HepG2 (cell line): Measurements from ENCODE around the gene SRSF2. TPM values are rescaled to one million over a fixed set of nuclear protein-coding genes. Genes with fewer than 3 reads are reported as not detected.

ENCODE experiments used
- EHMT2 ChIP-seq: fragments of 200-600 bp; sonication (generic); IDR thresholded peaks from 2 replicates; pipeline ENCODE4 v1.7.0; 2017; ENCODE audit warnings: antibody characterized with exemption, low read depth, low read length, borderline replicate concordance
- FOSL1 ChIP-seq: sonication (generic); formaldehyde crosslinking; IDR thresholded peaks from 2 replicates; pipeline ENCODE4 v1.9.0; 2021; ENCODE audit warnings: missing genetic modification reagents, borderline replicate concordance
- MAZ ChIP-seq, 2 experiments: sonication (generic) in 1 of 2; formaldehyde crosslinking in 1 of 2; IDR thresholded peaks; 2 replicates each; pipeline versions ENCODE4 v1.5.0 to v1.6.1; 2012 to 2020; ENCODE audit warnings: low read depth in 2 of 2, mild to moderate bottlenecking in 2 of 2, borderline replicate concordance in 1 of 2, improper control_type of control experiment in 1 of 2, low read length in 1 of 2, missing genetic modification reagents in 1 of 2, moderate library complexity in 1 of 2
- MED8 ChIP-seq: sonication (generic); formaldehyde crosslinking; IDR thresholded peaks from 2 replicates; pipeline ENCODE4 v1.8.1; 2023; ENCODE audit warnings: mild to moderate bottlenecking, missing genetic modification reagents; ENCODE audit not compliant: insufficient replicate concordance
- PAXIP1 ChIP-seq: sonication (generic); formaldehyde crosslinking; conservative IDR thresholded peaks from 2 replicates; pipeline ENCODE4 v1.4.0; 2020; ENCODE audit warnings: mild to moderate bottlenecking, missing genetic modification reagents, moderate library complexity
- SIN3A ChIP-seq: IDR thresholded peaks from 2 replicates; pipeline ENCODE4 v1.6.1; 2011; ENCODE audit warnings: low read depth, mild to moderate bottlenecking, control low read depth, low read length, borderline replicate concordance
- ZBTB25 ChIP-seq: IDR thresholded peaks from 2 replicates; pipeline ENCODE4 v1.6.1; 2018; ENCODE audit warnings: missing genetic modification reagents
- ZNF280D ChIP-seq: sonication (generic); formaldehyde crosslinking; IDR thresholded peaks from 2 replicates; pipeline ENCODE4 v1.5.1; 2020; ENCODE audit warnings: mild to moderate bottlenecking, missing genetic modification reagents
- polyA plus RNA-seq, 8 experiments: library from polyadenylated mRNA; depleted of rRNA in 3 of 8; stranded (reverse) in 7 of 8; unstranded in 1 of 8; fragments of >200 nt; fragmentation: Illumina TruSeq in 4 of 8; extraction: Trizol in 4 of 8; gene quantifications; 2 replicates each; pipeline versions ENCODE4 v1.2.1 to v1.2.3, GENCODE V29; 2011 to 2016; ENCODE audit warnings: low read depth in 4 of 8, missing spikeins in 1 of 8, mixed read lengths in 1 of 8; ENCODE audit not compliant: insufficient read depth in 1 of 8
- total RNA-seq, 5 experiments: library from RNA; depleted of rRNA; stranded (reverse); fragments of >200 nt; fragmentation: Illumina TruSeq; extraction: Trizol; gene quantifications; 2 replicates each; pipeline ENCODE4 v1.2.3, GENCODE V29; 2016; ENCODE audit warnings: low read depth in 1 of 5
- TF ChIP-seq, protein P1 (sequence below): sonication (generic); formaldehyde crosslinking; IDR thresholded peaks from 2 replicates; pipeline ENCODE4 v1.5.1; 2020; ENCODE audit warnings: missing genetic modification reagents, mild to moderate bottlenecking, borderline replicate concordance
- TF ChIP-seq, protein P2 (sequence below): sonication (generic); formaldehyde crosslinking; conservative IDR thresholded peaks from 2 replicates; pipeline ENCODE4 v1.4.0; 2020; ENCODE audit warnings: missing genetic modification reagents

The SRSF2 gene
- total and polyA plus RNA-seq, 2 of the 13 experiments (the other 11 are each of a cell fraction or from before 2014, with no cell fraction given): 306 to 319 TPM

GRCh38 chr17:76691379-76692191 is 45.5 kb downstream of the SRSF2 start (continued):
- TF ChIP-seq MED8 (CRISPR knock-in tag): no peak
- TF ChIP-seq, protein P1, sequence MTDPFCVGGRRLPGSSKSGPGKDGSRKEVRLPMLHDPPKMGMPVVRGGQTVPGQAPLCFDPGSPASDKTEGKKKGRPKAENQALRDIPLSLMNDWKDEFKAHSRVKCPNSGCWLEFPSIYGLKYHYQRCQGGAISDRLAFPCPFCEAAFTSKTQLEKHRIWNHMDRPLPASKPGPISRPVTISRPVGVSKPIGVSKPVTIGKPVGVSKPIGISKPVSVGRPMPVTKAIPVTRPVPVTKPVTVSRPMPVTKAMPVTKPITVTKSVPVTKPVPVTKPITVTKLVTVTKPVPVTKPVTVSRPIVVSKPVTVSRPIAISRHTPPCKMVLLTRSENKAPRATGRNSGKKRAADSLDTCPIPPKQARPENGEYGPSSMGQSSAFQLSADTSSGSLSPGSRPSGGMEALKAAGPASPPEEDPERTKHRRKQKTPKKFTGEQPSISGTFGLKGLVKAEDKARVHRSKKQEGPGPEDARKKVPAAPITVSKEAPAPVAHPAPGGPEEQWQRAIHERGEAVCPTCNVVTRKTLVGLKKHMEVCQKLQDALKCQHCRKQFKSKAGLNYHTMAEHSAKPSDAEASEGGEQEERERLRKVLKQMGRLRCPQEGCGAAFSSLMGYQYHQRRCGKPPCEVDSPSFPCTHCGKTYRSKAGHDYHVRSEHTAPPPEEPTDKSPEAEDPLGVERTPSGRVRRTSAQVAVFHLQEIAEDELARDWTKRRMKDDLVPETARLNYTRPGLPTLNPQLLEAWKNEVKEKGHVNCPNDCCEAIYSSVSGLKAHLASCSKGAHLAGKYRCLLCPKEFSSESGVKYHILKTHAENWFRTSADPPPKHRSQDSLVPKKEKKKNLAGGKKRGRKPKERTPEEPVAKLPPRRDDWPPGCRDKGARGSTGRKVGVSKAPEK (CRISPR knock-in tag): 0 out of 2 replicates have a peak, but pooled peaks have one; percentile 68
- TF ChIP-seq MAZ (IDR thresholded peaks at IDR 0.05; ENCODE audit: borderline replicate concordance, low read depth, low read length): no peak
- TF ChIP-seq MAZ (CRISPR knock-in tag; IDR thresholded peaks at IDR 0.05; ENCODE audit: low read depth): 0 out of 2 replicates have a peak, but pooled peaks have one; percentile 37
- no peak for TF ChIP-seq FOSL1 (CRISPR knock-in tag)
- TF ChIP-seq ZNF280D (CRISPR knock-in tag): peak; percentile 82; the same call in 1 of the 2 replicates
- TF ChIP-seq SIN3A: peak; percentile 53; the same call in 1 of the 2 replicates
- TF ChIP-seq, protein P2, sequence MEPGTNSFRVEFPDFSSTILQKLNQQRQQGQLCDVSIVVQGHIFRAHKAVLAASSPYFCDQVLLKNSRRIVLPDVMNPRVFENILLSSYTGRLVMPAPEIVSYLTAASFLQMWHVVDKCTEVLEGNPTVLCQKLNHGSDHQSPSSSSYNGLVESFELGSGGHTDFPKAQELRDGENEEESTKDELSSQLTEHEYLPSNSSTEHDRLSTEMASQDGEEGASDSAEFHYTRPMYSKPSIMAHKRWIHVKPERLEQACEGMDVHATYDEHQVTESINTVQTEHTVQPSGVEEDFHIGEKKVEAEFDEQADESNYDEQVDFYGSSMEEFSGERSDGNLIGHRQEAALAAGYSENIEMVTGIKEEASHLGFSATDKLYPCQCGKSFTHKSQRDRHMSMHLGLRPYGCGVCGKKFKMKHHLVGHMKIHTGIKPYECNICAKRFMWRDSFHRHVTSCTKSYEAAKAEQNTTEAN: peak; percentile 69; the same call in 1 of the 2 replicates
- TF ChIP-seq PAXIP1: peak; percentile 95
- TF ChIP-seq EHMT2: no peak
- peak; percentile 76 for TF ChIP-seq ZBTB25
